ENCODE results near the gene C11orf21.

Gene C11orf21

GRCh38 chr11:2321311-2321683 is 19.6 kb upstream of the C11orf21 start:
- TF ChIP-seq, protein P1, sequence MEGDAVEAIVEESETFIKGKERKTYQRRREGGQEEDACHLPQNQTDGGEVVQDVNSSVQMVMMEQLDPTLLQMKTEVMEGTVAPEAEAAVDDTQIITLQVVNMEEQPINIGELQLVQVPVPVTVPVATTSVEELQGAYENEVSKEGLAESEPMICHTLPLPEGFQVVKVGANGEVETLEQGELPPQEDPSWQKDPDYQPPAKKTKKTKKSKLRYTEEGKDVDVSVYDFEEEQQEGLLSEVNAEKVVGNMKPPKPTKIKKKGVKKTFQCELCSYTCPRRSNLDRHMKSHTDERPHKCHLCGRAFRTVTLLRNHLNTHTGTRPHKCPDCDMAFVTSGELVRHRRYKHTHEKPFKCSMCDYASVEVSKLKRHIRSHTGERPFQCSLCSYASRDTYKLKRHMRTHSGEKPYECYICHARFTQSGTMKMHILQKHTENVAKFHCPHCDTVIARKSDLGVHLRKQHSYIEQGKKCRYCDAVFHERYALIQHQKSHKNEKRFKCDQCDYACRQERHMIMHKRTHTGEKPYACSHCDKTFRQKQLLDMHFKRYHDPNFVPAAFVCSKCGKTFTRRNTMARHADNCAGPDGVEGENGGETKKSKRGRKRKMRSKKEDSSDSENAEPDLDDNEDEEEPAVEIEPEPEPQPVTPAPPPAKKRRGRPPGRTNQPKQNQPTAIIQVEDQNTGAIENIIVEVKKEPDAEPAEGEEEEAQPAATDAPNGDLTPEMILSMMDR (IDR thresholded peaks at IDR 0.05; ENCODE audit: control insufficient read depth, insufficient read depth, low read depth, low read length, missing control alignments) = no peak
- no peak overlapping the region for H3K4me3 ChIP-seq (ENCODE audit: control insufficient read depth, low read depth, low read length)
- no peak for DNase-seq (ENCODE audit: low read depth)

DNA sequence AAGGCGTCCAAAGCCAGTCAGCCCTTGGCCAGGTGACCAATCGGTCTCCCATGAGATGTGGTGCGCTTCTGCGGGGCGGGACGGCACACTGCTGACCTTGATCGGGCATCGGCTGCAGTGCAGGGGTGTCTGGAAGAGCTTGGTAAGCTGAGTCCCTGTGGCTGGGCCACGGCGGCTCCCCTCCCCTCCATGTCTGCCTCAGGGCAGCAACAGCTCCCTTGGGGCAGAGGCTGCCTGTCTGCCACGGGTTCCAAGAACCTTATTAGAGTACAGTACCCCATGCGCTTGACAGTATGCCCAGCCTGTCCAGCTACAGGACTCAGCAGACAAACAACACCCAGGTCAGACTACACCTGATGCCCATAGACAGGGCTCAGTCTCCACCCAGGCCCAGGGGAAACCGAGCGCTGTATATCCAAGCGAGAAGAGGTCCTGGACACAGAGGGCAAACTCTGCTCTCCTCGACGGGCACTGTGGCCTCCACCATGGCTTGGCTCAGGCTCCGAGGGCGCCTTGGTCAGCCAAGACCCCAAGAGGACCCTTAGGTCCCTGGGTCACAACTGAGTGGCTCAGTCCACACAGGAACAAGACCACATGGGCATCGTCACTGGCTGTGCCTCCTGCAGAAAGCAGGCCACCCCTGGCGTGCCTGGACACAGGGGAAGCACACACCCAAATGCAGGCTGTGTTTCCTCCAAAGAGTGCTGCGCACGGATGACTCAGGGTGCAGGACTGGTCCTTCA is 19.0 kb upstream of the C11orf21 start:
- no peak overlapping the region for H3K4me3 ChIP-seq (ENCODE audit: control insufficient read depth, low read depth, low read length)
- no peak for DNase-seq (ENCODE audit: low read depth)
- TF ChIP-seq, protein P1 (IDR thresholded peaks at IDR 0.05; ENCODE audit: control insufficient read depth, insufficient read depth, low read depth, low read length, missing control alignments) = no peak

- TF ChIP-seq, protein P1 (IDR thresholded peaks at IDR 0.05; ENCODE audit: control insufficient read depth, insufficient read depth, low read depth, low read length, missing control alignments) = no peak
- no peak for DNase-seq (ENCODE audit: low read depth)
- H3K4me3 ChIP-seq (ENCODE audit: control insufficient read depth, low read depth, low read length) = no peak overlapping the region
Measured at GRCh38 chr11:2319791-2320472, 18.2 kb upstream of the C11orf21 start.

- no peak for DNase-seq (ENCODE audit: low read depth)
- TF ChIP-seq, protein P1 (IDR thresholded peaks at IDR 0.05; ENCODE audit: control insufficient read depth, insufficient read depth, low read depth, low read length, missing control alignments) = no peak
Measured at GRCh38 chr11:2318707-2319106, 17.0 kb upstream of the C11orf21 start.

GRCh38 chr11:2318123-2318522 is 16.4 kb upstream of the C11orf21 start:
- TF ChIP-seq, protein P1 (IDR thresholded peaks at IDR 0.05; ENCODE audit: control insufficient read depth, insufficient read depth, low read depth, low read length, missing control alignments) = no peak
- no peak for DNase-seq (ENCODE audit: low read depth)
- H3K4me3 ChIP-seq (ENCODE audit: control insufficient read depth, low read depth, low read length) = no peak overlapping the region

More at GRCh38 chr11:2318707-2319106, 17.0 kb upstream of the C11orf21 start:
- H3K4me3 ChIP-seq (ENCODE audit: control insufficient read depth, low read depth, low read length) = no peak overlapping the region

- no peak overlapping the region for H3K4me3 ChIP-seq (ENCODE audit: control insufficient read depth, low read depth, low read length)
- no peak for DNase-seq (ENCODE audit: low read depth)
- TF ChIP-seq, protein P1 (IDR thresholded peaks at IDR 0.05; ENCODE audit: control insufficient read depth, insufficient read depth, low read depth, low read length, missing control alignments) = no peak
Measured at GRCh38 chr11:2317354-2318050, 15.8 kb upstream of the C11orf21 start.
